GM23338 (cell line): Measurements from ENCODE around the gene UCKL1.

Experiments used
- POLR2AphosphoS5 ChIP-seq: IDR thresholded peaks from 2 replicates; pipeline ENCODE4 v1.6.1; 2016; ENCODE audit warnings: antibody characterized with exemption, low read depth
- TF ChIP-seq, protein P1 (sequence below), 2 experiments: fragments of 200-600 bp in 1 of 2; sonication (generic) in 1 of 2; conservative IDR thresholded peaks; 2 replicates each; pipeline versions ENCODE4 v1.5.1 to v1.6.1; 2016 to 2017; ENCODE audit warnings: antibody characterized with exemption in 2 of 2, low read depth in 2 of 2, mild to moderate bottlenecking in 2 of 2, moderate library complexity in 1 of 2

DNA sequence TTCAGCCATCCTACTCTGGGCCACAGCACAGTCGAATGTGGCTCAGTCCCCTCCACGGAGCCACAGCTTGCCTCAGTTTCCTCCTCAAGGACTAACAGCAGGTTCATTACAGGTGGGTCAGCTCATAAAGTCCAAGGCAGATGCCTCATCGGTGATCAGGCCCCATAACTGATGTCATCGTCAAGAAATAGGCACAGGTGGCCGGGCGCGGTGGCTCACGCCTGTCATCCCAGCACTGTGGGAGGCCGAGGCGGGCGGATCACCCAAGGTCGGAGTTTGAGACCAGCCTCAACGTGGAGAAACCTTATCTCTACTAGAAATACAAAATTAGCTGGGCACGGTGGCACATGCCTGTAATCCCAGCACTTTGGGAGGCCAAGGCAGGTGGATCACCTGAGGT is 3.4 kb downstream of the UCKL1 start:
- TF ChIP-seq, protein P1, sequence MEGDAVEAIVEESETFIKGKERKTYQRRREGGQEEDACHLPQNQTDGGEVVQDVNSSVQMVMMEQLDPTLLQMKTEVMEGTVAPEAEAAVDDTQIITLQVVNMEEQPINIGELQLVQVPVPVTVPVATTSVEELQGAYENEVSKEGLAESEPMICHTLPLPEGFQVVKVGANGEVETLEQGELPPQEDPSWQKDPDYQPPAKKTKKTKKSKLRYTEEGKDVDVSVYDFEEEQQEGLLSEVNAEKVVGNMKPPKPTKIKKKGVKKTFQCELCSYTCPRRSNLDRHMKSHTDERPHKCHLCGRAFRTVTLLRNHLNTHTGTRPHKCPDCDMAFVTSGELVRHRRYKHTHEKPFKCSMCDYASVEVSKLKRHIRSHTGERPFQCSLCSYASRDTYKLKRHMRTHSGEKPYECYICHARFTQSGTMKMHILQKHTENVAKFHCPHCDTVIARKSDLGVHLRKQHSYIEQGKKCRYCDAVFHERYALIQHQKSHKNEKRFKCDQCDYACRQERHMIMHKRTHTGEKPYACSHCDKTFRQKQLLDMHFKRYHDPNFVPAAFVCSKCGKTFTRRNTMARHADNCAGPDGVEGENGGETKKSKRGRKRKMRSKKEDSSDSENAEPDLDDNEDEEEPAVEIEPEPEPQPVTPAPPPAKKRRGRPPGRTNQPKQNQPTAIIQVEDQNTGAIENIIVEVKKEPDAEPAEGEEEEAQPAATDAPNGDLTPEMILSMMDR (conservative IDR thresholded peaks at IDR 0.05; ENCODE audit: low read depth in 2 of 2): no peak
- no peak for TF ChIP-seq POLR2AphosphoS5
